ENCODE data around the gene GPR22.

DNA sequence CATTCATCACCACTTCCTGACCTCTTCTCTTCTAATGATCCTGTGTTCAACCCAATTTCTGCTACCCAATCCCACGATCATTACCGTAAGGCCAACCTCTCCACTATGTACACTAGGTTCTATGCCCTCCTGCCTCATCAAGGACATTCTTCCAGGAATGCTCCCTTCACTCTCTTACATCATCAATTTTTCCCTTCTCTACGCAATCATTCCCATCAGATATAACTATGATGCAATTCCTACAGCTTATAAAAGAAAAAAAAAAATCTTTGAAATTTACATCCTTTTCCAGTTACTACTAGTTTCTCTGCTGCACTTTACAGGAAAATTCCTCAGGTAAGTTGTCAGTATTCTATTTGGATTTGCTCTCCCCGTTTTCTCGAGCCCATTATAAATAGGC is 30.8 kb upstream of the GPR22 start:
- TF ChIP-seq, protein P1, sequence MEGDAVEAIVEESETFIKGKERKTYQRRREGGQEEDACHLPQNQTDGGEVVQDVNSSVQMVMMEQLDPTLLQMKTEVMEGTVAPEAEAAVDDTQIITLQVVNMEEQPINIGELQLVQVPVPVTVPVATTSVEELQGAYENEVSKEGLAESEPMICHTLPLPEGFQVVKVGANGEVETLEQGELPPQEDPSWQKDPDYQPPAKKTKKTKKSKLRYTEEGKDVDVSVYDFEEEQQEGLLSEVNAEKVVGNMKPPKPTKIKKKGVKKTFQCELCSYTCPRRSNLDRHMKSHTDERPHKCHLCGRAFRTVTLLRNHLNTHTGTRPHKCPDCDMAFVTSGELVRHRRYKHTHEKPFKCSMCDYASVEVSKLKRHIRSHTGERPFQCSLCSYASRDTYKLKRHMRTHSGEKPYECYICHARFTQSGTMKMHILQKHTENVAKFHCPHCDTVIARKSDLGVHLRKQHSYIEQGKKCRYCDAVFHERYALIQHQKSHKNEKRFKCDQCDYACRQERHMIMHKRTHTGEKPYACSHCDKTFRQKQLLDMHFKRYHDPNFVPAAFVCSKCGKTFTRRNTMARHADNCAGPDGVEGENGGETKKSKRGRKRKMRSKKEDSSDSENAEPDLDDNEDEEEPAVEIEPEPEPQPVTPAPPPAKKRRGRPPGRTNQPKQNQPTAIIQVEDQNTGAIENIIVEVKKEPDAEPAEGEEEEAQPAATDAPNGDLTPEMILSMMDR (IDR thresholded peaks at IDR 0.05; ENCODE audit: borderline replicate concordance, extremely low read depth, low read length, poor library complexity, severe bottlenecking) = no peak
- TF ChIP-seq EZH2 (IDR thresholded peaks at IDR 0.05; ENCODE audit: borderline replicate concordance, low read depth, low read length, severe bottlenecking) = no peak
